ENCODE measurements around the gene CMC2. TPM values are rescaled to one million over a fixed set of nuclear protein-coding genes. Genes with fewer than 3 reads are reported as not detected.

Gene CMC2
- total and polyA plus RNA-seq, 9 of the 15 experiments (the other 6 are each of a cell fraction or from before 2014, with no cell fraction given) = 122 to 501 (median 172) TPM

GRCh38 chr16:80993307-80993706 is 13.4 kb downstream of the CMC2 start (continued):
- TF ChIP-seq THRA (IDR thresholded peaks at IDR 0.05) (no peak), HBP1 (CRISPR knock-in tag; IDR thresholded peaks at IDR 0.05) (no peak), CREM (IDR thresholded peaks at IDR 0.05; ENCODE audit: low read depth) (peak; percentile 21; the same call in 1 of the 2 replicates), IRF2 (CRISPR knock-in tag; IDR thresholded peaks at IDR 0.05) (no peak), ZNF239 (CRISPR knock-in tag; IDR thresholded peaks at IDR 0.05) (no peak), RBFOX2 (IDR thresholded peaks at IDR 0.05; ENCODE audit: low read depth, low read length) (no peak), EZH2 (IDR thresholded peaks at IDR 0.05; ENCODE audit: borderline replicate concordance, low read depth, low read length) (no peak), ATF4 (CRISPR knock-in tag; IDR thresholded peaks at IDR 0.05) (no peak), HDAC6 (IDR thresholded peaks at IDR 0.05; ENCODE audit: low read depth, low read length) (no peak), SUPT5H (IDR thresholded peaks at IDR 0.05) (no peak), PTTG1 (tag; IDR thresholded peaks at IDR 0.05; ENCODE audit: low read depth) (no peak), HNRNPK (IDR thresholded peaks at IDR 0.05; ENCODE audit: low read depth, low read length, poor library complexity, severe bottlenecking) (no peak), ZBTB40 (IDR thresholded peaks at IDR 0.05) (0 out of 2 replicates have a peak, but pooled peaks have one; percentile 33), ZBTB40 (CRISPR knock-in tag; IDR thresholded peaks at IDR 0.05) (no peak), ETV5 (CRISPR knock-in tag; IDR thresholded peaks at IDR 0.05; ENCODE audit: low read depth) (no peak), KLF6 (CRISPR knock-in tag; IDR thresholded peaks at IDR 0.05; ENCODE audit: borderline replicate concordance) (no peak), GABPB1 (CRISPR knock-in tag; IDR thresholded peaks at IDR 0.05) (no peak)
